Smooth muscle cell (in vitro differentiated cells): Measurements from ENCODE around the gene SYT13. TPM values are rescaled to one million over a fixed set of nuclear protein-coding genes. Genes with fewer than 3 reads are reported as not detected.
"Not testable (repeated sequence)": the region's sequence is repeated elsewhere in the genome, so short reads cannot be mapped to it uniquely, and the experiment has no call there.

Source experiments
- DNase-seq: peaks from one replicate; lab custom pipeline; 2025; ENCODE audit not compliant: unreplicated experiment; lab: John Stamatoyannopoulos, UW
- H2AFZ ChIP-seq: fragments of 200-600 bp; sonication (generic); 2 replicates; pipeline ENCODE4 v1.6.0; 2016; ENCODE audit warnings: antibody characterized with exemption, low read depth, mild to moderate bottlenecking
- H3F3A ChIP-seq: fragments of 200-600 bp; sonication (generic); 2 replicates; pipeline ENCODE4 v1.6.0; 2017; ENCODE audit warnings: antibody characterized with exemption, low read depth
- H3K27ac ChIP-seq: fragments of 200-600 bp; sonication (generic); 2 replicates; pipeline ENCODE4 v1.5.1; 2016; ENCODE audit warnings: low read depth, mild to moderate bottlenecking
- H3K27me3 ChIP-seq: fragments of 200-600 bp; sonication (generic); 2 replicates; pipeline ENCODE4 v1.6.1; 2016; ENCODE audit warnings: low read depth, mild to moderate bottlenecking
- H3K36me3 ChIP-seq: fragments of 200-600 bp; sonication (generic); 2 replicates; pipeline ENCODE4 v1.5.1; 2016; ENCODE audit warnings: low read depth
- H3K4me1 ChIP-seq: fragments of 200-600 bp; sonication (generic); 2 replicates; pipeline ENCODE4 v1.5.1; 2016; ENCODE audit warnings: low read depth
- H3K4me2 ChIP-seq: fragments of 200-600 bp; sonication (generic); 2 replicates; pipeline ENCODE4 v1.6.0; 2016; ENCODE audit warnings: mild to moderate bottlenecking
- H3K4me3 ChIP-seq: fragments of 200-600 bp; sonication (generic); 2 replicates; pipeline ENCODE4 v1.5.1; 2016; ENCODE audit warnings: mild to moderate bottlenecking
- H3K79me2 ChIP-seq: fragments of 200-600 bp; sonication (generic); 2 replicates; pipeline ENCODE4 v1.6.0; 2016; ENCODE audit warnings: low read depth, mild to moderate bottlenecking
- H3K9ac ChIP-seq: fragments of 200-600 bp; sonication (generic); 2 replicates; pipeline ENCODE4 v1.6.0; 2016; ENCODE audit warnings: low read depth
- H3K9me3 ChIP-seq: fragments of 200-600 bp; sonication (generic); replicated peaks from 2 replicates; pipeline ENCODE4 v1.5.1; 2016; ENCODE audit warnings: low read depth
- H4K20me1 ChIP-seq: fragments of 200-600 bp; sonication (generic); 2 replicates; pipeline ENCODE4 v1.6.0; 2016; ENCODE audit warnings: low read depth
- CTCF ChIP-seq: fragments of 200-600 bp; sonication (generic); IDR thresholded peaks from 2 replicates; pipeline ENCODE4 v1.5.1; 2017; ENCODE audit warnings: borderline replicate concordance, mild to moderate bottlenecking, antibody characterized with exemption; ENCODE audit not compliant: insufficient read depth, poor library complexity, severe bottlenecking
- WGBS: methylation state at CpG from one replicate; pipeline ENCODE4 v1.1.7; 2016; ENCODE audit warnings: low lambda C conversion rate; 5-methylcytosine and 5-hydroxymethylcytosine counted together
- polyA plus RNA-seq: library from polyadenylated mRNA; unstranded; fragments of >200 nt; fragmentation: Nextera tagmentation; extraction: Ambion mirVana; gene quantifications from 2 replicates; pipeline ENCODE4 v1.2.1, GENCODE V29; 2016
- total RNA-seq: library from RNA; depleted of rRNA; stranded (reverse); fragments of >200 nt; gene quantifications from 2 replicates; pipeline ENCODE4 v1.2.3, GENCODE V29; 2014

SYT13 gene
- total and polyA plus RNA-seq, 2 experiments from 2014 or later = 0.47 to 1.3 TPM

GRCh38 chr11:45250035-45250718, 36.0 kb downstream of the SYT13 start:
- Histone ChIP-seq H3K4me1 (no peaks in the 10 kb centered on the region), H3K27ac (no peak overlapping the region), H3K4me3 (no peak overlapping the region), H3K9ac (no peak overlapping the region), H3K4me2 (no peak overlapping the region), H3K9me3 (no peaks in the 10 kb centered on the region), H2AFZ (no peak overlapping the region), H4K20me1 (no peaks in the 10 kb centered on the region), H3K36me3 (no peaks in the 10 kb centered on the region), H3F3A (no peaks in the 10 kb centered on the region), H3K79me2 (no peaks in the 10 kb centered on the region), H3K27me3 (no peaks in the 10 kb centered on the region)
- TF ChIP-seq CTCF = no peak
- DNase-seq = no peak
- 83% methylated on average over 3 of the region's 3 CpGs for WGBS

- H2AFZ ChIP-seq, H3K79me2 ChIP-seq, H3K9ac ChIP-seq, DNase-seq, H3F3A ChIP-seq, H3K36me3 ChIP-seq, H3K27me3 ChIP-seq, H3K9me3 ChIP-seq, H3K4me3 ChIP-seq, H3K4me1 ChIP-seq, H4K20me1 ChIP-seq, H3K27ac ChIP-seq, H3K4me2 ChIP-seq: not testable (repeated sequence)
- WGBS = 97% methylated on average over 1 of the region's 1 CpG
These were observed 36.8 kb downstream of the SYT13 start for GRCh38 chr11:45249372-45249771.

GRCh38 chr11:45248501-45249011, 37.6 kb downstream of the SYT13 start:
- H3K9me3 ChIP-seq = no peaks in the 10 kb centered on the region
- H3K4me2 ChIP-seq = no peak overlapping the region
- 95% methylated on average over 2 of the region's 2 CpGs for WGBS
- no peak overlapping the region for H3K27ac ChIP-seq
- TF ChIP-seq CTCF = no peak
- H3K79me2 ChIP-seq = no peaks in the 10 kb centered on the region
- H3K27me3 ChIP-seq = no peaks in the 10 kb centered on the region
- no peaks in the 10 kb centered on the region for H3K36me3 ChIP-seq
- no peaks in the 10 kb centered on the region for H4K20me1 ChIP-seq
- H3K4me3 ChIP-seq = no peak overlapping the region
- H3F3A ChIP-seq = no peaks in the 10 kb centered on the region
- no peak overlapping the region for H3K9ac ChIP-seq
- H3K4me1 ChIP-seq = no peaks in the 10 kb centered on the region
- no peak for DNase-seq
- H2AFZ ChIP-seq = no peak overlapping the region

- H3K9me3 ChIP-seq = no peaks in the 10 kb centered on the region
- no peak for TF ChIP-seq CTCF
- H4K20me1 ChIP-seq = no peaks in the 10 kb centered on the region
- no peaks in the 10 kb centered on the region for H3K4me1 ChIP-seq
- H2AFZ ChIP-seq = no peak overlapping the region
- no peaks in the 10 kb centered on the region for H3K79me2 ChIP-seq
- no peaks in the 10 kb centered on the region for H3F3A ChIP-seq
- no peak overlapping the region for H3K4me2 ChIP-seq
- H3K36me3 ChIP-seq = no peaks in the 10 kb centered on the region
- H3K27me3 ChIP-seq = no peaks in the 10 kb centered on the region
- 69% methylated on average over 2 of the region's 2 CpGs for WGBS
- DNase-seq = no peak
- H3K4me3 ChIP-seq = no peak overlapping the region
- no peak overlapping the region for H3K9ac ChIP-seq
- no peak overlapping the region for H3K27ac ChIP-seq
These were observed 38.7 kb downstream of the SYT13 start for GRCh38 chr11:45247433-45247832.
